Hematopoietic multipotent progenitor cell treated with erythropoietin and hydrocortisone succinate and interleukin-3 and kit ligand, for 15 days (in vitro differentiated cells): ENCODE results near the gene ZNF598.
A peak's percentile ranks its signal among the peaks of the same experiment; 100 is the strongest.

Experiments
- DNase-seq: peaks from one replicate; pipeline ENCODE4 v3.0.0-alpha.2; 2015; ENCODE audit warnings: low spot score

ZNF598 gene

GRCh38 chr16:1990351-1991134 is 19.1 kb downstream of the ZNF598 start:
- no peak for DNase-seq

DNA sequence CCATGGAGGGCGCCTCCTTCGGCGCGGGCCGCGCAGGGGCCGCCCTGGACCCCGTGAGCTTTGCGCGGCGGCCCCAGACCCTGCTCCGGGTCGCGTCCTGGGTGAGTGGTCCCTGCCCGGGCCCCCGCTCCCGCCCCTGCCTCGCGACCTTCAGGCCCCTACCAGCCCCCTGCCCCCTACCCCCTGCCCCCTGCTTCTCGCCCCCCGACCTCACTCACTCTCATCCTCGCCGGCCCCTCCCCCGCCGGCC is 19.6 kb downstream of the ZNF598 start:
- no peak for DNase-seq

- no peak for DNase-seq
These were observed 20.2 kb downstream of the ZNF598 start, which contains the start of gene SYNGR3 for GRCh38 chr16:1989209-1990100. Gene SYNGR3 (plus strand): TSS chr16:1989970. CDS start chr16:1990103, 133 bp downstream.

- no peak for DNase-seq
These were observed 22.4 kb downstream of the ZNF598 start for GRCh38 chr16:1987198-1987597.

GRCh38 chr16:1985466-1986150 is 24.0 kb downstream of the ZNF598 start:
- no peak for DNase-seq

DNA sequence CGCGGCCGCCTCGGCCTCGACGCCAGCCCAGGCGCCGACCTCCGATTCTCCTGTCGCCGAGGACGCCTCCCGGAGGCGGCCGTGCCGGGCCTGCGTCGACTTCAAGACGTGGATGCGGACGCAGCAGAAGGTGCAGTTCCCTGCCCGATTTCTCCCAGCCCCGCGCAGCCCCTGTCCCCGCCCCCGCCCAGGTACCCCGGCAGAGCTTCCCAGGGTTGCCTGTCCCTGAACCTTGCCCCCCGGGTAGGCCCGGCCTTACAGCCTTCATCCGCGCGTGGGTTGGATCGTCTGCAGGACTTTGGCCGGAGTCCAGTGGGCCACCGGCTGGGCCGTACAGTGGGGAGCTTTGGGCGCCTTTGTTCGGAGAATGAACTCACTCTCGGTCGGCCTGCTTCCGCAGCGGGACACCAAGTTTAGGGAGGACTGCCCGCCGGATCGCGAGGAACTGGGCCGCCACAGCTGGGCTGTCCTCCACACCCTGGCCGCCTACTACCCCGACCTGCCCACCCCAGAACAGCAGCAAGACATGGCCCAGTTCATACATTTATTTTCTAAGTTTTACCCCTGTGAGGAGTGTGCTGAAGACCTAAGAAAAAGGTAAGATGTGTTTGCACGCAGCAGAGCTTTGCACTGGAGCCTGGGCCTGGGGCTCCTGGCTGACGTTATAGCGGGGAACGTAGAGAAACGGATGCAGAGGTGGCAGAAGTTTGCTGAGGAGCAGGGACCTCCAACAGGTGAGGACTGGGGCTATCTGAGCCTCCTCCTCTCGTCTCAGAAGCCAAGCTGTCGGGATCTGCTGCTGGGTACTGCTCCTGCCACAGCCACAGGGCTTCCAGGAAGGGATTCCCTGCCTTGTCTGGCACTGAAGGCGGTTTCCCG is 25.0 kb downstream of the ZNF598 start:
- DNase-seq, result peak; percentile 15

- peak; percentile 76 for DNase-seq
These were observed 25.9 kb downstream of the ZNF598 start, which contains the start of gene GFER for GRCh38 chr16:1983544-1984346. Gene GFER (plus strand): TSS chr16:1984193. CDS start chr16:1984219, 26 bp downstream.

- DNase-seq, result no peak
These were observed 26.6 kb downstream of the ZNF598 start for GRCh38 chr16:1982991-1983543.

GRCh38 chr16:1982013-1982433 is 27.6 kb downstream of the ZNF598 start:
- no peak for DNase-seq

DNA sequence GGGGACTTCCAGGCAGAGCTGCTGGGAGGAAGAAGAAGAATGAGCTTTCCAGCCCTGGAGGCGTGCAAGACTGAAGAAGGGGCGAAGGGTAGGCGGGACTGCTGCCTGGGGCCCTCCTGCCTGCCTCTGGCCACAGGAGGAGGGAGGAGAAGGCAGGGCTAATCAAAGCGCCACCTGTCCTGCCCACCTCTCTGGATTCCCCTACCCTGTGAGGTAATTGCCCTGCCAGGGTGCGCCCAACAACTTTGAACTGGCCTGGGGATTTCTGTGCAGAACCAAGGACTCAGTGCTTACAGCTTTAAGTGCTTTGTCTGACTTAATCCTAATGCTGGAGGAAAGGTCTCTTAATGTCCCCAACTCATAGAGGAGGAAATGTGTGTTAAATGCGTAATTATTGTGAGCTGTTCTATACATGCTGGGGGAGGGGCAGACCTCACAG is 28.2 kb downstream of the ZNF598 start, which contains the start of gene NOXO1:
Gene NOXO1 (minus strand): TSS at position 72 of the 439 bp plus-strand sequence. CDS start 290 bp downstream, outside the sequence.
- DNase-seq, result no peak

GRCh38 chr16:1980770-1981087 is 28.9 kb downstream of the ZNF598 start:
- DNase-seq, result no peak

GRCh38 chr16:1980030-1980769 is 29.4 kb downstream of the ZNF598 start:
- DNase-seq, result no peak

GRCh38 chr16:1979271-1980029 is 30.2 kb downstream of the ZNF598 start:
- no peak for DNase-seq

- no peak for DNase-seq
These were observed 31.0 kb downstream of the ZNF598 start for GRCh38 chr16:1978476-1979120.

DNA sequence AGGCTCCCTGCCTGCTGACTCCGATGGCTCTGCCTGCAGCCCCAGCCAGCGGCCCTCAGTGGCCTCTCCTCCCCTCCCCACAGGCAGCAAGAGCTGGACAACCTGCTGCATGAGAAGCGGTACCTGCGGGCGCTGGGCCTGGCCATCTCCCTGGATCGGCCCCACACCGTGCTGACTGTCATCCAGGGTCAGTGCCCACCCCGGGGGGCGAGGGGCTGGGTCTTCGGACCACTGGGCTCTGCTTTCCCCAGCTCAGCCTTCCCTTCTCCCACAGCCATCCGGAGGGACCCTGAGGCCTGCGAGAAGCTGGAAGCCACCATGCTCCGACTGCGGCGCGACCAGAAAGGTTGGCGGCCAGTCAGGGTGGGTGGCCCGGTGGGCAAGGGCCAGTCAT is 31.7 kb downstream of the ZNF598 start:
- no peak for DNase-seq

- DNase-seq, result no peak
These were observed 32.4 kb downstream of the ZNF598 start for GRCh38 chr16:1976951-1977874.

- DNase-seq, result no peak
These were observed 33.5 kb downstream of the ZNF598 start for GRCh38 chr16:1976216-1976520.
